ENCODE data around the gene ADGRG6.
"Not testable (repeated sequence)": the region's sequence is repeated elsewhere in the genome, so short reads cannot be mapped to it uniquely, and the experiment has no call there.

The ADGRG6 gene

GRCh38 chr6:142343938-142344337, 42.1 kb downstream of the ADGRG6 start:
- DNase-seq (ENCODE audit: low read depth in 1 of 2, low spot score in 1 of 2), result no peak

GRCh38 chr6:142345261-142345660, 43.5 kb downstream of the ADGRG6 start:
- DNase-seq (ENCODE audit: low read depth in 1 of 2, low spot score in 1 of 2), result no peak

GRCh38 chr6:142346166-142346565, 44.4 kb downstream of the ADGRG6 start:
- DNase-seq (ENCODE audit: low read depth in 1 of 2, low spot score in 1 of 2), result not testable (repeated sequence)

- DNase-seq (ENCODE audit: low read depth in 1 of 2, low spot score in 1 of 2), result no peak
Observed at GRCh38 chr6:142349215-142349823, 47.5 kb downstream of the ADGRG6 start.

- no peak for DNase-seq (ENCODE audit: low read depth in 1 of 2, low spot score in 1 of 2)
Observed at GRCh38 chr6:142350309-142350708, 48.5 kb downstream of the ADGRG6 start.

GRCh38 chr6:142353690-142354089, 51.9 kb downstream of the ADGRG6 start:
- DNase-seq (ENCODE audit: low read depth in 1 of 2, low spot score in 1 of 2), result no peak

- no peak for DNase-seq (ENCODE audit: low read depth in 1 of 2, low spot score in 1 of 2)
Observed at GRCh38 chr6:142354650-142355049, 52.8 kb downstream of the ADGRG6 start.

GRCh38 chr6:142355520-142356174, 53.8 kb downstream of the ADGRG6 start:
- no peak for DNase-seq (ENCODE audit: low read depth in 1 of 2, low spot score in 1 of 2)

- DNase-seq (ENCODE audit: low read depth in 1 of 2, low spot score in 1 of 2), result no peak
Observed at GRCh38 chr6:142356201-142356883, 54.5 kb downstream of the ADGRG6 start.

GRCh38 chr6:142356884-142357225, 55.0 kb downstream of the ADGRG6 start:
- no peak for DNase-seq (ENCODE audit: low read depth in 1 of 2, low spot score in 1 of 2)

- DNase-seq (ENCODE audit: low read depth in 1 of 2, low spot score in 1 of 2), result no peak
Observed at GRCh38 chr6:142357879-142358278, 56.1 kb downstream of the ADGRG6 start.

- DNase-seq (ENCODE audit: low read depth in 1 of 2, low spot score in 1 of 2), result no peak
Observed at GRCh38 chr6:142359271-142359960, 57.6 kb downstream of the ADGRG6 start.

- no peak for DNase-seq (ENCODE audit: low read depth in 1 of 2, low spot score in 1 of 2)
Observed at GRCh38 chr6:142361345-142361744, 59.5 kb downstream of the ADGRG6 start.

- DNase-seq (ENCODE audit: low read depth in 1 of 2, low spot score in 1 of 2), result no peak
Observed at GRCh38 chr6:142361779-142362750, 60.3 kb downstream of the ADGRG6 start.

- no peak for DNase-seq (ENCODE audit: low read depth in 1 of 2, low spot score in 1 of 2)
Observed at GRCh38 chr6:142367061-142367460, 65.3 kb downstream of the ADGRG6 start.

GRCh38 chr6:142367501-142368018, 65.8 kb downstream of the ADGRG6 start:
- no peak for DNase-seq (ENCODE audit: low read depth in 1 of 2, low spot score in 1 of 2)

GRCh38 chr6:142369266-142369665, 67.5 kb downstream of the ADGRG6 start:
- DNase-seq (ENCODE audit: low read depth in 1 of 2, low spot score in 1 of 2), result no peak

- no peak for DNase-seq (ENCODE audit: low read depth in 1 of 2, low spot score in 1 of 2)
Observed at GRCh38 chr6:142372348-142372747, 70.5 kb downstream of the ADGRG6 start.

- no peak for DNase-seq (ENCODE audit: low read depth in 1 of 2, low spot score in 1 of 2)
Observed at GRCh38 chr6:142373268-142374090, 71.7 kb downstream of the ADGRG6 start.
